Activated T-helper 2 cell treated with anti-CD3 and anti-CD28 coated beads, Interferon-gamma antibody, Interleukin-2, Interleukin-4, amounts not matched to agents 10 μg/mL and 5 μg/mL and 100 μg/mL, durations not matched to agents 14 hours and 24 hours and 36 hours (primary cell): Measurements from ENCODE around the gene SUN1. TPM values are rescaled to one million over a fixed set of nuclear protein-coding genes. Genes with fewer than 3 reads are reported as not detected.
"Not testable (repeated sequence)": the region's sequence is repeated elsewhere in the genome, so short reads cannot be mapped to it uniquely, and the experiment has no call there.

Experiments used
- DNase-seq: peaks from one replicate; pipeline ENCODE4 v3.0.0; 2021; ENCODE audit warnings: low spot score
- H3K27ac Mint-ChIP-seq: one replicate; pipeline ENCODE4 v1.8.0; 2021; ENCODE audit warnings: mixed read lengths
- H3K27me3 Mint-ChIP-seq: one replicate; pipeline ENCODE4 v1.8.0; 2021; ENCODE audit warnings: low read depth, mixed read lengths
- H3K36me3 Mint-ChIP-seq: one replicate; pipeline ENCODE4 v1.8.0; 2021; ENCODE audit warnings: low read depth, mixed read lengths
- H3K4me1 Mint-ChIP-seq: one replicate; pipeline ENCODE4 v1.8.0; 2021; ENCODE audit warnings: low read depth, mixed read lengths
- H3K4me3 Mint-ChIP-seq: one replicate; pipeline ENCODE4 v1.8.0; 2021; ENCODE audit warnings: low read depth, mild to moderate bottlenecking, moderate library complexity, mixed read lengths
- H3K9me3 Mint-ChIP-seq: one replicate; pipeline ENCODE4 v1.8.0; 2021; ENCODE audit warnings: mixed read lengths
- intact Hi-C: fragments of 100-400 bp; cut with micrococcal nuclease; formaldehyde crosslinking; loops from one replicate; pipeline ENCODE4 v1.15.1; 2023
- total RNA-seq: library from RNA; stranded (reverse); gene quantifications from 2 replicates; pipeline ENCODE4 v1.2.3, GENCODE V29; 2022

SUN1 gene
- total RNA-seq, 1 donor from 2014 or later: 87.7 TPM

DNA sequence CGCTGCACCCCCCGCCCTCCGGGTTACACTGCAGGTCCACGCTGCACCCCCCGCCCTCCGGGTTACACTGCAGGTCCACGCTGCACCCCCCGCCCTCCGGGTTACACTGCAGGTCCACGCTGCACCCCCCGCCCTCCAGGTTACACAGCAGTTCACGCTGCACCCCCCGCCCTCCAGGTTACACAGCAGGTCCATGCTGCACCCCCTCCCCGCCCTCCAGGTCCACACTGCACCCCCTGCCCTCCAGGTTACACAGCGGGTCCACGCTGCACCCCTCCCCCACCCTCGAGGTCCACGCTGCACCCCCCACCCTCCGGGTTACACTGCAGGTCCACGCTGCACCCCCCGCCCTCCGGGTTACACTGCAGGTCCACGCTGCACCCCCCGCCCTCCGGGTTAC is 91.8 kb downstream of the SUN1 start:
- H3K27me3 Mint-ChIP-seq, H3K4me3 Mint-ChIP-seq, H3K9me3 Mint-ChIP-seq, DNase-seq, H3K27ac Mint-ChIP-seq: not testable (repeated sequence)
- intact Hi-C loops: loop anchor here (1.0 to 5.0 kb wide), 3 partner anchors 17 to 322 kb away; no protein-coding TSS in a partner anchor
- peaks cover 27% of the 10 kb centered on the region for H3K4me1 Mint-ChIP-seq
- peaks cover 21% of the 10 kb centered on the region for H3K36me3 Mint-ChIP-seq

Other genes starting within 250 kb of the SUN1 start
- gene DNAAF5, start 105.8 kb upstream of the SUN1 start, total RNA-seq: 41.5 and 41.7 TPM in 2 replicates
- gene PRKAR1B, start 105.2 kb upstream of the SUN1 start, total RNA-seq: 31.5 and 38.9 TPM in 2 replicates
- 32.2 and 35.9 TPM in 2 replicates for gene GET4, start 44.1 kb downstream of the SUN1 start, total RNA-seq
- gene ADAP1, start 122.2 kb downstream of the SUN1 start, total RNA-seq: 62.8 and 65.2 TPM in 2 replicates
- 15.0 and 17.2 TPM in 2 replicates for gene COX19, start 143.1 kb downstream of the SUN1 start, total RNA-seq
- not detected in 2 replicates for gene CYP2W1, start 150.7 kb downstream of the SUN1 start, total RNA-seq
- 5.6 and 6.7 TPM in 2 replicates for gene GPR146, start 212.1 kb downstream of the SUN1 start, total RNA-seq